ENCODE results near the gene MARK3. TPM values are rescaled to one million over a fixed set of nuclear protein-coding genes. Genes with fewer than 3 reads are reported as not detected.

Gene MARK3
- total RNA-seq, 1 experiment from 2014 or later: 72.5 TPM

DNA sequence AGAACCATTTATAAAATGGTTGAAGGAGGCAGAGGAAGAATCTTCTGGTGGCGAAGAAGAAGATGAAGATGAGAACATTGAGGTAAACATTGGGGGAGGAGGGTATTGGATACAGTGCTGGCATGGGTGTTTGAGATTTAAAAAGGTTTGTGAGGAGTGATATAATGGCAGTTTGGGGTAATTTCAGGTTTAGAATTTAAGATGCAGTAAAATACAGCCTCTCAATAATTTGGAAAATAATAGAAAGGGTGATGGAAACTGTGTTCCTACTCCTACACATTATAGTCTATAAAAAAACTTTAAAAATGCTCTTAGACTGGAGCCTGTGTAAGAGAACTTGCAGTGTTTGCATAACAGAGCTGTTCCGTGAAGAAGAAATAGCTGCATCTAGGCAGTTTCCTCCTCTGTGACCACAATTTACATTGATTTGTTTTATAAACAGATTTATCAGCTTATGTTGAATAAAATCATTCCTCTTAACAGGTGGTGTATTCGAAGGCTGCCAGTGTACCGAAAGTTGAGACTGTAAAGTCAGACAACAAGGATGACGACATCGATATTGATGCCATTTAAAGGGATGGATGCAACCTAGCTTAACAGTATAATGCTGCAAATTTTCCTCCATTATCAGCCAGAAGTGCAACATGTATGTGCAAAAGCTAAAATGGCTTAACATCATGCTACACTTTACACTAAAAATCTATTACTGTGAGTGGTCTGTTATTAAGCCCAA is 44.6 kb upstream of the MARK3 start (continued):
- TF ChIP-seq FOSL1 (IDR thresholded peaks at IDR 0.05; ENCODE audit: low read depth): no peak
- TF ChIP-seq ZNF274 (IDR thresholded peaks at IDR 0.05; ENCODE audit: low read depth, low read length): no peak

DNA sequence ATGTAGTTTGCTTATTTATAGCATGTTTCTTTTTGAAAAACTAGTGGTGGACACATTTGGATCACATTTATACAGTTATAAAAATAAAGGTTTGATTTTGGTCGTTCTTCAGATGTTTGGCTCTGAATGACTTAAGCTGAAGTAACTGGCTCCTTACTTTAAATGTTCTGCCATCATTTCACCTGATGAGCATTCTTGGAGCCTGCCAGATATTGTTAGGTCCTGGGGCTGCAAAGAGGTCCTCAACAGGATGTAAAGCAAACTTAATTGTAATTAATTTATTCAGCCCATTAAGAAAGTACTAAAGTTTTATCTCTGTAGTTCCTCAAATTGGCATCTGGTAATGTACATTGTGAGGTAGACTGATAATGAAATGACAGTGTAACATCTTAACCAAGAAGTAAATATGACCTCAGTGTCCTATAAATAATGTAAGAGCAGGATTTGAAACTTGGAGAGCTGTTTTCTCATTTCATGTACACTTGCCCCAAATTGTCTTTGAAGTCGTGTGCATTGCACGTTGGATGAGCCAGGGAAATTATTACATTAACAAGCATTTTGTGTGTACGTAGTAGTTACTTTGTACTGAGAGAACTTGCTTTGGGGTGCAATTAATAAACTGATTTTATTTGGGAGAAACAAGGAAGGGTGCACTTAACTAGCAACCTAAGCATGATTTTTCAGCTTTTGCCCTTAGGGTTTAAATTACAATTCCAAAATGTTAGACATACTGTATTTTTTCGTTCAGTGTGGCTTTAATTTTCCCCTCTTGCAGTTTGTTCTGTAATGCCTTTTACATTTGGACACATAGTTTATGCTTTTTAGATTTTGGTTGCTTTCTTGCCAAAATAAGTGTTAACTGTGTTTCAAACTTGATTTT is 43.7 kb upstream of the MARK3 start:
- Histone ChIP-seq H3K9ac (ENCODE audit: low read length) (no peak overlapping the region), H3K79me2 (ENCODE audit: insufficient read depth, low read length) (peaks cover 34% of the 10 kb centered on the region), H3K27ac (ENCODE audit: low read depth, low read length) (no peak overlapping the region), H3K27me3 (ENCODE audit: insufficient read depth, low read length) (no peaks in the 10 kb centered on the region), H3K9me2 (ENCODE audit: insufficient read depth) (no peaks in the 10 kb centered on the region), H3K36me3 (ENCODE audit: control insufficient read depth in 1 of 2, insufficient read depth in 2 of 2, low read length in 2 of 2) (peaks cover 71 to 78% of the 10 kb centered on the region in 2 experiments), H3K4me3 (replicated peaks in 1 of 2; ENCODE audit: low read depth in 1 of 2, low read length in 2 of 2) (no peak overlapping the region), H4K20me1 (ENCODE audit: insufficient read depth) (peaks cover 39% of the 10 kb centered on the region; the same call in 1 of the 2 replicates), H3K4me2 (ENCODE audit: low read length) (no peak overlapping the region), H2AFZ (ENCODE audit: low read depth, low read length, poor library complexity, severe bottlenecking) (no peak overlapping the region), H3K4me1 (ENCODE audit: control insufficient read depth in 1 of 2, insufficient read depth in 2 of 2, low read length in 2 of 2) (no peaks in the 10 kb centered on the region), H3K9me3 (ENCODE audit: control insufficient read depth in 1 of 2, insufficient read depth in 1 of 2, low read depth in 1 of 2, low read length in 2 of 2) (no peaks in the 10 kb centered on the region)
- intact Hi-C loops (cut with micrococcal nuclease): no loop called here
- TF ChIP-seq SRF (IDR thresholded peaks at IDR 0.05; ENCODE audit: low read depth) (no peak), TCF7L2 (IDR thresholded peaks at IDR 0.05; ENCODE audit: borderline replicate concordance, extremely low read depth, insufficient read depth, insufficient read length) (no peak), CBX3 (IDR thresholded peaks at IDR 0.05; ENCODE audit: low read depth) (no peak), YY1 (IDR thresholded peaks at IDR 0.05; ENCODE audit: extremely low read depth, insufficient replicate concordance, low read depth, low read length) (no peak)
- TF ChIP-seq, protein P1, sequence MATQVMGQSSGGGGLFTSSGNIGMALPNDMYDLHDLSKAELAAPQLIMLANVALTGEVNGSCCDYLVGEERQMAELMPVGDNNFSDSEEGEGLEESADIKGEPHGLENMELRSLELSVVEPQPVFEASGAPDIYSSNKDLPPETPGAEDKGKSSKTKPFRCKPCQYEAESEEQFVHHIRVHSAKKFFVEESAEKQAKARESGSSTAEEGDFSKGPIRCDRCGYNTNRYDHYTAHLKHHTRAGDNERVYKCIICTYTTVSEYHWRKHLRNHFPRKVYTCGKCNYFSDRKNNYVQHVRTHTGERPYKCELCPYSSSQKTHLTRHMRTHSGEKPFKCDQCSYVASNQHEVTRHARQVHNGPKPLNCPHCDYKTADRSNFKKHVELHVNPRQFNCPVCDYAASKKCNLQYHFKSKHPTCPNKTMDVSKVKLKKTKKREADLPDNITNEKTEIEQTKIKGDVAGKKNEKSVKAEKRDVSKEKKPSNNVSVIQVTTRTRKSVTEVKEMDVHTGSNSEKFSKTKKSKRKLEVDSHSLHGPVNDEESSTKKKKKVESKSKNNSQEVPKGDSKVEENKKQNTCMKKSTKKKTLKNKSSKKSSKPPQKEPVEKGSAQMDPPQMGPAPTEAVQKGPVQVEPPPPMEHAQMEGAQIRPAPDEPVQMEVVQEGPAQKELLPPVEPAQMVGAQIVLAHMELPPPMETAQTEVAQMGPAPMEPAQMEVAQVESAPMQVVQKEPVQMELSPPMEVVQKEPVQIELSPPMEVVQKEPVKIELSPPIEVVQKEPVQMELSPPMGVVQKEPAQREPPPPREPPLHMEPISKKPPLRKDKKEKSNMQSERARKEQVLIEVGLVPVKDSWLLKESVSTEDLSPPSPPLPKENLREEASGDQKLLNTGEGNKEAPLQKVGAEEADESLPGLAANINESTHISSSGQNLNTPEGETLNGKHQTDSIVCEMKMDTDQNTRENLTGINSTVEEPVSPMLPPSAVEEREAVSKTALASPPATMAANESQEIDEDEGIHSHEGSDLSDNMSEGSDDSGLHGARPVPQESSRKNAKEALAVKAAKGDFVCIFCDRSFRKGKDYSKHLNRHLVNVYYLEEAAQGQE (IDR thresholded peaks at IDR 0.05; ENCODE audit: low read depth): no peak
- DNase-seq (ENCODE audit: low read depth, low spot score) (no peak), ATAC-seq (no peak)
- BruUV-seq (replicated peaks): no TSS peak
- ChIA-PET POLR2A (interaction anchor here (1.9 kb wide), 1 partner anchor 31 kb away, joined by 4 read pairs; no protein-coding TSS in a partner anchor), CTCF (no interaction called here), RAD21 (ENCODE audit: low non-redundant PET in 1 of 2, low total read pairs in 2 of 2, uncharacterized antibody in 2 of 2, unreplicated experiment in 2 of 2) (no interaction called here)
